BLaER1 treated with 17β-estradiol and CSF1 and Interleukin-3, amounts not matched to agents 10 nM and 100 nM (cell line): ENCODE results near the gene PHLPP1.

Source experiments
- H3K27ac ChIP-seq, 11 experiments: shearing (Covaris generic); formaldehyde crosslinking; 2 replicates each; pipeline ENCODE4 v1.8.1; 2022
- H3K27me3 ChIP-seq, 11 experiments: shearing (Covaris generic); formaldehyde crosslinking; 2 replicates each; pipeline ENCODE4 v1.8.1; 2022
- H3K36me3 ChIP-seq, 11 experiments: shearing (Covaris generic); formaldehyde crosslinking; 2 replicates each; pipeline ENCODE4 v1.8.1; 2022
- H3K4me1 ChIP-seq, 10 experiments: shearing (Covaris generic); formaldehyde crosslinking; 2 replicates each; pipeline ENCODE4 v1.8.1; 2022
- H3K4me2 ChIP-seq, 11 experiments: shearing (Covaris generic); formaldehyde crosslinking; 2 replicates each; pipeline ENCODE4 v1.8.1; 2022
- H3K4me3 ChIP-seq, 10 experiments: shearing (Covaris generic); formaldehyde crosslinking; 2 replicates each; pipeline ENCODE4 v1.8.1; 2022
- H3K9ac ChIP-seq, 11 experiments: shearing (Covaris generic); formaldehyde crosslinking; 2 replicates each; pipeline ENCODE4 v1.8.1; 2022
- H3K9me3 ChIP-seq, 11 experiments: shearing (Covaris generic); formaldehyde crosslinking; replicated peaks in 1 of 11; 2 replicates each; pipeline ENCODE4 v1.8.1; 2022
- H4K20me1 ChIP-seq, 11 experiments: shearing (Covaris generic); formaldehyde crosslinking; 2 replicates each; pipeline ENCODE4 v1.8.1; 2022
- Cebpa-rat ChIP-seq, 11 experiments: shearing (Covaris generic); IDR thresholded peaks; 2 replicates each; pipeline ENCODE4 v1.8.1; 2022

Gene PHLPP1

DNA sequence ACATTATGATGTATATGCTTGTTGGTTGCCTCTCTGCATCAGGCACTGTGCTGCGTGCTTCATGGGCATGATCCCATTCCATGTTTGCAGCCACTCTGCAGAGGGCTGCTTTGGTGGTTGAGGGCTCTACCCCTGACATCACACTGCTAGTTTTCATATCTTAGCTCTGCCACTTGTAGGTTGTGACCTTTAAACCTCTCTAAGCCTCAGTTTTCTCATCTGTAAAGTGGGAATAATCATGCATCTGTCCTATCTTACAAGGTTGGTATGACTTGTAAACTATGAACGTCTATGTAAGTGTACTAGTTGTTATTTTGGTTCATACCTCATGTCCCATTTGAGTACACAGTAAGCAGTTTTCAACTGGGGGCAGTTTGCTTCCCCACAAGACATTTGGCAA is 260.4 kb downstream of the PHLPP1 start:
- H3K4me2 ChIP-seq: peak overlapping the region in 2 of 11 experiments; percentile 78 to 85; a peak in 4 of 22 replicates
- H3K27me3 ChIP-seq: no peaks in the 10 kb centered on the region
- H3K27ac ChIP-seq: peak overlapping the region in 3 of 11 experiments; percentile 19 to 88 (median 29); a peak in 2 of 22 replicates
- no peaks in the 10 kb centered on the region for H4K20me1 ChIP-seq
- no peak overlapping the region for H3K4me3 ChIP-seq
- 0 out of 22 replicates have a peak, but pooled peaks cover 0 to 6% (median 0%) of the 10 kb centered on the region in 11 experiments for H3K9me3 ChIP-seq
- peaks cover 46 to 92% (median 78%) of the 10 kb centered on the region in 11 experiments for H3K36me3 ChIP-seq
- H3K4me1 ChIP-seq: peaks cover 20 to 53% (median 43%) of the 10 kb centered on the region in 10 experiments
- no peak for TF ChIP-seq Cebpa-rat (IDR thresholded peaks at IDR 0.05)
- H3K9ac ChIP-seq: no peak overlapping the region

GRCh38 chr18:62976227-62976626 is 260.9 kb downstream of the PHLPP1 start:
- peaks cover 20 to 57% (median 47%) of the 10 kb centered on the region in 10 experiments for H3K4me1 ChIP-seq
- 0 out of 22 replicates have a peak, but pooled peaks cover 0 to 6% (median 0%) of the 10 kb centered on the region in 11 experiments for H3K9me3 ChIP-seq
- no peak overlapping the region for H3K4me3 ChIP-seq
- H3K4me2 ChIP-seq: peak overlapping the region in 2 of 11 experiments; percentile 78 to 85; a peak in 4 of 22 replicates
- peak overlapping the region in 7 of 11 experiments; percentile 0 to 94 (median 15); a peak in 6 of 22 replicates for H3K27ac ChIP-seq
- H4K20me1 ChIP-seq: no peaks in the 10 kb centered on the region
- no peak overlapping the region for H3K9ac ChIP-seq
- no peaks in the 10 kb centered on the region for H3K27me3 ChIP-seq
- no peak for TF ChIP-seq Cebpa-rat (IDR thresholded peaks at IDR 0.05)
- H3K36me3 ChIP-seq: peaks cover 46 to 92% (median 78%) of the 10 kb centered on the region in 11 experiments

- peaks cover 42 to 83% (median 71%) of the 10 kb centered on the region in 11 experiments for H3K36me3 ChIP-seq
- H4K20me1 ChIP-seq: no peaks in the 10 kb centered on the region
- H3K9me3 ChIP-seq: 0 out of 22 replicates have a peak, but pooled peaks cover 0 to 6% (median 0%) of the 10 kb centered on the region in 11 experiments
- peak overlapping the region in 9 of 11 experiments; percentile 65 to 94 (median 85); a peak in 17 of 22 replicates for H3K27ac ChIP-seq
- peak overlapping the region in 9 of 11 experiments; percentile 55 to 85 (median 78); a peak in 15 of 22 replicates for H3K4me2 ChIP-seq
- H3K9ac ChIP-seq: peak overlapping the region in 6 of 11 experiments; percentile 9 to 76 (median 65); a peak in 5 of 22 replicates
- TF ChIP-seq Cebpa-rat (IDR thresholded peaks at IDR 0.05): no peak
- H3K4me3 ChIP-seq: no peak overlapping the region
- peaks cover 29 to 70% (median 57%) of the 10 kb centered on the region in 10 experiments for H3K4me1 ChIP-seq
- no peaks in the 10 kb centered on the region for H3K27me3 ChIP-seq
Observed at GRCh38 chr18:62977512-62977911, 262.2 kb downstream of the PHLPP1 start.

GRCh38 chr18:62978251-62979049 is 263.1 kb downstream of the PHLPP1 start:
- Histone ChIP-seq H3K4me2 (peak overlapping the region; percentile 55 to 85 (median 74)), H4K20me1 (no peaks in the 10 kb centered on the region), H3K9ac (peak overlapping the region in 9 of 11 experiments; percentile 23 to 76 (median 67); a peak in 18 of 22 replicates), H3K27me3 (no peaks in the 10 kb centered on the region), H3K36me3 (peaks cover 35 to 74% (median 63%) of the 10 kb centered on the region in 11 experiments), H3K27ac (peak overlapping the region in 9 of 11 experiments; percentile 65 to 94 (median 85); a peak in 19 of 22 replicates), H3K4me1 (peaks cover 31 to 74% (median 59%) of the 10 kb centered on the region in 10 experiments), H3K4me3 (peak overlapping the region in 1 of 10 experiments; percentile 16; a peak in 2 of 20 replicates), H3K9me3 (0 out of 22 replicates have a peak, but pooled peaks cover 0 to 6% (median 0%) of the 10 kb centered on the region in 11 experiments)
- TF ChIP-seq Cebpa-rat (IDR thresholded peaks at IDR 0.05): no peak

DNA sequence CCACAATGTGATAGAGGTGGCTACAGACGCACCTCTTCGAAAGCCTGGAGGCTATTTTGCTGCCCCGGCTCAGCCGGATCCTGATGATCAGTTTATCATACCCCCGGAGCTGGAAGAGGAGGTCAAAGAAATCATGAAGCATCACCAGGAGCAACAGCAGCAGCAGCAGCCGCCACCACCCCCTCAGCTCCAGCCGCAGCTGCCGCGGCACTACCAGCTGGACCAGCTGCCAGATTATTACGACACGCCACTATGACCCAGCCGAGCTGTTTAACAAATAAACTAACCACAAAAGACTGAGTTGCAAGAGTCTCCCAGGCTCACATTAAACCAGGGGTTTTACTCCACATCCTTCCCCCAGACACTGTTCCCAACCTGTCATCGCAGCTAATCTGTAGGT is 263.8 kb downstream of the PHLPP1 start:
- Histone ChIP-seq H3K9me3 (0 out of 22 replicates have a peak, but pooled peaks cover 0 to 6% (median 0%) of the 10 kb centered on the region in 11 experiments), H3K36me3 (peaks cover 28 to 67% (median 56%) of the 10 kb centered on the region in 11 experiments), H3K4me3 (peak overlapping the region in 1 of 10 experiments; percentile 16; a peak in 1 of 20 replicates), H3K27me3 (no peaks in the 10 kb centered on the region), H3K27ac (peak overlapping the region in 9 of 11 experiments; percentile 65 to 94 (median 85); a peak in 19 of 22 replicates), H3K4me2 (peak overlapping the region; percentile 55 to 85 (median 74)), H4K20me1 (no peaks in the 10 kb centered on the region), H3K4me1 (peaks cover 31 to 74% (median 59%) of the 10 kb centered on the region in 10 experiments), H3K9ac (peak overlapping the region in 10 of 11 experiments; percentile 29 to 76 (median 66); a peak in 19 of 22 replicates)
- TF ChIP-seq Cebpa-rat (IDR thresholded peaks at IDR 0.05): peak in 9 of 11 experiments; percentile 72 to 97 (median 93); a peak in 18 of 22 replicates

GRCh38 chr18:62979900-62980299 is 264.6 kb downstream of the PHLPP1 start:
- Histone ChIP-seq H3K9ac (peak overlapping the region; percentile 21 to 76 (median 60); a peak in 18 of 22 replicates), H3K36me3 (peaks cover 25 to 59% (median 48%) of the 10 kb centered on the region in 11 experiments), H3K4me1 (peaks cover 31 to 74% (median 59%) of the 10 kb centered on the region in 10 experiments), H3K27ac (peak overlapping the region in 9 of 11 experiments; percentile 65 to 94 (median 85); a peak in 18 of 22 replicates), H3K27me3 (no peaks in the 10 kb centered on the region), H3K9me3 (0 out of 22 replicates have a peak, but pooled peaks cover 0 to 6% (median 0%) of the 10 kb centered on the region in 11 experiments), H4K20me1 (no peaks in the 10 kb centered on the region), H3K4me2 (peak overlapping the region; percentile 36 to 85 (median 68); a peak in 20 of 22 replicates), H3K4me3 (no peak overlapping the region)
- no peak for TF ChIP-seq Cebpa-rat (IDR thresholded peaks at IDR 0.05)

- peak overlapping the region in 8 of 11 experiments; percentile 53 to 85 (median 74); a peak in 11 of 22 replicates for H3K4me2 ChIP-seq
- H3K36me3 ChIP-seq: peaks cover 11 to 43% (median 32%) of the 10 kb centered on the region in 11 experiments; a peak in 21 of 22 replicates
- no peaks in the 10 kb centered on the region for H3K27me3 ChIP-seq
- peaks cover 31 to 65% (median 59%) of the 10 kb centered on the region in 10 experiments for H3K4me1 ChIP-seq
- no peaks in the 10 kb centered on the region for H4K20me1 ChIP-seq
- TF ChIP-seq Cebpa-rat (IDR thresholded peaks at IDR 0.05): no peak
- H3K4me3 ChIP-seq: no peak overlapping the region
- peak overlapping the region in 5 of 11 experiments; percentile 4 to 76 (median 49); a peak in 3 of 22 replicates for H3K9ac ChIP-seq
- H3K9me3 ChIP-seq: 0 out of 22 replicates have a peak, but pooled peaks cover 0 to 6% (median 0%) of the 10 kb centered on the region in 11 experiments
- H3K27ac ChIP-seq: peak overlapping the region in 9 of 11 experiments; percentile 20 to 94 (median 85); a peak in 17 of 22 replicates
Observed at GRCh38 chr18:62981566-62981965, 266.2 kb downstream of the PHLPP1 start.

GRCh38 chr18:62982600-62983251 is 267.4 kb downstream of the PHLPP1 start:
- H3K4me2 ChIP-seq: peak overlapping the region; percentile 53 to 89 (median 74)
- peak overlapping the region in 10 of 11 experiments; percentile 4 to 57 (median 28); a peak in 10 of 22 replicates for H3K9ac ChIP-seq
- H3K9me3 ChIP-seq: 0 out of 22 replicates have a peak, but pooled peaks cover 0 to 6% (median 0%) of the 10 kb centered on the region in 11 experiments
- peaks cover 31 to 53% (median 52%) of the 10 kb centered on the region in 10 experiments for H3K4me1 ChIP-seq
- no peak for TF ChIP-seq Cebpa-rat (IDR thresholded peaks at IDR 0.05)
- no peaks in the 10 kb centered on the region for H3K27me3 ChIP-seq
- H4K20me1 ChIP-seq: no peaks in the 10 kb centered on the region
- H3K4me3 ChIP-seq: peak overlapping the region in 4 of 10 experiments; percentile 16 to 39 (median 32); a peak in 4 of 20 replicates
- peak overlapping the region in 8 of 11 experiments; percentile 77 to 94 (median 86); a peak in 14 of 22 replicates for H3K27ac ChIP-seq
- H3K36me3 ChIP-seq: peaks cover 11 to 31% (median 24%) of the 10 kb centered on the region in 11 experiments; a peak in 21 of 22 replicates
